Sciatic nerve (tissue), 2 donors: ENCODE data around the gene TLE5. TPM values are rescaled to one million over a fixed set of nuclear protein-coding genes. Genes with fewer than 3 reads are reported as not detected.
A peak's percentile ranks its signal among the peaks of the same experiment; 100 is the strongest.
"Not testable (repeated sequence)": the region's sequence is repeated elsewhere in the genome, so short reads cannot be mapped to it uniquely, and the experiment has no call there.

Experiments
- ATAC-seq: fragments of 200-7000 bp; cut with Tn5 transposase; one replicate; pipeline ENCODE4 v1.9.1; 2020; ENCODE audit warnings: mild to moderate bottlenecking, moderate library complexity
- DNase-seq: peaks from one replicate; pipeline ENCODE4 v3.0.0-alpha.2; 2020; ENCODE audit warnings: low spot score
- intact Hi-C: fragments of 100-400 bp; cut with DNase I; formaldehyde crosslinking; loops from one replicate; pipeline ENCODE4 v1.14.2; 2022
- total RNA-seq: library from RNA; stranded (reverse); fragmentation: NEBNext Ultra II Directional; extraction: Animal tissue kit (Norgen Biotek cat#: 25700); gene quantifications from one replicate; pipeline ENCODE4 v1.2.1, GENCODE V29; 2021
- donor health status: DM: no; HTN: no; CAD: no.
- donor health status: DM: no; HTN: no; CAD: no.

TLE5 gene
- total RNA-seq, 1 donor from 2014 or later, result 708 TPM

DNA sequence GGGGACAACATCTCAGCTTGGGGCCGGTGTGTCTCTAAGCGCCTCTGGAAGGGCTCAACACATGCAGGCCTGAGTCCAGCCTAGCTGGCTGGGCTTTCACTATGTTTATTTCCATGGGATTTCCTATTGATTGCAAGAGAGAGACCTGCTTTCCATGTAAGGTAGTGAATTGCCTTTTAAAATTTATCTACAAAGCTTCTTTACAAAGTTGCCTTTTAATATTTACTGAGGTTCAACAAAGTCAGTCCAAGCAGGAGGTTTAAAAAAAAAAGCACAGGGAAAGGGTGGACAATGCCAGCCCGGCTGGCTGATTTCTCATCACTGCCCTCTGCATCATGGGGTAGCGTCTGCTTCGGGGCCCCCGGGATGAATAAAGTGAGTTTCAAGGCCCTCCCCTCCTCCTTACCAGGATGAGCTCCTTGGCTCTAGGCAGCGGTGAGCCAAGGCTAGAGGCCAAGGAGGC is 49.0 kb downstream of the TLE5 start:
- ATAC-seq, result no peak
- intact Hi-C loops, result no loop called here

DNA sequence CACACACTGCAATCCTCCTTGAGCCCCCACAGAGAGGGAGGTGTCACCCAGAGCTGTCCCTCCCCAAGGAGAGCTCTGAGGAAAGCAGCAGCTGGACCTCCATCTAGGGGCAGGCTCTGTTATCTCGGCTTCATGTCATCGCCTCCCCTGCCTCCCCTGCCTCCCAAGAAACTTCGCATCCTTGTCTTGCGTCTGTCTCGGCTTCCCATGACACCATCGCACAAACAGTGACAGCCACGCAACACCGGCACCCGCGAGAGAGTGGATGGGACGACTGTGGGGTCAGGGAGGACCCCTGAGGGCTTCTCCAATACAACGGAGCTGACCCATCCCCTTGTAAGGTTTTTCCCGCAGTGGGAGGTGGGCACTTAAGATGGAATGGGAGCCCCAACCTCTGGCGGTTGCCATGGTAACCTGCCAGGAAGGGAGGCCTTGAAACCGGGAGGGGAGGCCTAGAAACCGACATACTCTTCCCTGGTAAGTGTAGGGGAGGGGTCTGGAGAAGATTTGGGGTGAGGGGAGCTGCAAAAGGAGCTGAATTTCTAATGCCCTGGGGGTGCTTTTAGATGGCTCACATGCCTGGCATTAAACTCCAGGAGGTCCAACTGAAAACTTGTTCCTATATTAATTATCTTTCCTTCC is 49.6 kb downstream of the TLE5 start:
- no peak for ATAC-seq
- DNase-seq, result no peak
- intact Hi-C loops, result no loop called here

More for the DNA sequence above, 49.0 kb downstream of the TLE5 start:
- DNase-seq, result no peak

DNA sequence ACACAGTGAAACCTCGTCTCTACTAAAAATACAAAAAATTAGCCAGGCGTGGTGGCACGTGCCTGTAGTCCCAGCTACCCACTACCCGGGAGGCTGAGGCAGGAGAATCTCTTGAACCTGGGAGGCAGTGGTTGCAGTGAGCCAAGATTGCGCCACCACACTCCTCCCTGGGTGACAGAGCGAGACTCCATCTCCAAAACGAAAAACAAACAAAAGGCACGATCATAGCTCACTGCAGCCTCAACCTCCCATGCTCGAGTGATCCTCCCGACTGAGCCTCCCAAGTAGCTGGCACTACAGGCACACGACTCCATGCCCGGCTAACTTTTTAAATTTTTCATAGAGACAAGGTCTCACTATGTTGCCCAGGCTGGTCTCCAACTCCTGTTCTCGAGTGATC is 50.2 kb downstream of the TLE5 start:
- DNase-seq, ATAC-seq, intact Hi-C loops: not testable (repeated sequence)

DNA sequence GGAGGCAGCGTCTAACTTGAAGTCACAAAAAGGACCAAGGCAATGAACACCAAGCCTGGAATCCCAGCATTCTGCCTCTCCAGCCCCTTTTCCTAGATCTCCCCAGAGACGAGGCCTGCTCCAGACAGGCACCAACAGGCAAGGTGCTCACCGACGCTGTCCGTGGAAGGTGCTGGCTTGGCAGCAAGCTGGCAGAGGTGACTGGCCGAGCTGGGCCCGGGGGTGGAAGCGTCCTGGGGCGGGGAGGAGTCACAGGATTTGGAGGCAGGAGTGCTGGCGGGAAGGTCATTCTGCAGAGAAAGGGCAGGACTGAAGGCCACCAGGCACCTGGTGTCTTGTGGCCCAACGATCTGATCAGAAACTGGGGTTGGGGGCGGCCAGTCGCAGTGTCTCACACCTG is 51.4 kb downstream of the TLE5 start:
- intact Hi-C loops, result no loop called here
- no peak for DNase-seq
- no peak for ATAC-seq

DNA sequence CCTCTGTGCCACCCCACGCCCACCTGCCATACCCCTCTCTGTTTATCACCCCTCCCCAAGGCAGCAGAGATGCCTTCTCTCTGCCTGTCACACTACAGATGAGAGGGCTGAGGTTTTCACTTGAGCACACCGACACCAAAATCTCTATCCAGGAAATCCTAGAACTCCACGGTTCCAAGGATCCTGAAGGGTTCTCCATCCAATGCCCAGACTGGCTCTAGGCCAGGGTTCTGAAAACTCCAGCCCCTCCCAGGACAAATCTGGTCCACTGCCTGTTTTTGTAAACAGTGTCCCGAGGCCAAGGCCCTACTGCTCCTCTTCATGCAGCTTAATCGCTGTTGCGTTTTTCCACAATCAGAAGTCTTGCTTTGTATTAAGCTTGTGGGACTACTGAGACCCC is 53.3 kb downstream of the TLE5 start:
- intact Hi-C loops, result no loop called here
- ATAC-seq (no peak), DNase-seq (no peak)

DNA sequence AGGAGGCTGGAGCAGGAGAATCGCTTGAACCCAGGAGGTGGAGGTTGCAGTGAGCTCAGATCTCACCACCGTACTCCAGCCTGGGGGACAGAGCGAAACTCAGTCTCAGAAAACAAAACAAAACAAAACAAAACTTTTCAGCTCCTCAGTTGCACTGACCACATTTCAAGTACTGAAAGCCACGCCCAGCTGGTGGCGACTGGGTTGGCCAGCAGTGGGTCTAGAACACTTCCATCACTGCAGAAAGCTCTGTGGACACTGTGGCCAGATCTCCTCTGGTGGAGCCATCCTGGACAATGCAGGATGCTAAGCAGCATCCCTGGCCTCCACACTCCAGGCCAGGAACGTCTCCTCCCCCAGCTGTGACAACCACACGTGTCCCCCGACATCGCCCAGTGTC is 54.3 kb downstream of the TLE5 start:
- intact Hi-C loops, result no loop called here
- no peak for ATAC-seq
- DNase-seq, result no peak

DNA sequence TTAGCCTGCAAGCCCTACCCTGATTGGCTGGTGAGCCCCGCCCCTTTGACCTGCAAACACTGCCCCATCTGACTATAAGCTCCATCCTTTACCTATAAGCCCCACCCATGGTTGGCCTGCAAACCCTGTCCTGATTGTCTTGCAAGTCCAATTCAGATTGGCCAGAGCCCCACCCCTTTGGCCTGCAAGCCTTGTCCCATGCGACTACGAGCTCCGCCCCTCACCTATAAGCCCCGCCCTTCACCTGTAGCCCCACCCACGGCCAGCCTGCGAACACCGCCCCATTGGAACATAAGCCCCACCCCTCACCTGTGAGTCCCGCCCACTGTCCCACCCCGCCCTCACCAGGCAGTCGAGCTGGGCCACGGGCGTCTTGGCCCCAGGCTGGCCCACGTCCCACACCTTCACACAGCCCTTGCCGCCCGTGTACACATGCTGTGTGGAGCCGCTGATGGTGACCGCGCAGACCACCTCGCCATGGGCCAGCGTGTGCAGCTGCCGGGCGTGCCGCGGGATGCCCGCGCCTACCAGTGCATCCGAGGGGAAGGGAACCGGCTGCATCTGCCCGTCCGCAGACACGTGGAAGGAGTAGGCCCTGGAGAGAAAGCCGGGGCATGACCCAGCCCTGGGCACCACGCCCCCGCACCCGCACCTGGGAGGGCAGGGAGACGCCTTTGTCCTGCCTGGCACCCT is 56.1 kb downstream of the TLE5 start:
- no peak for DNase-seq
- intact Hi-C loops, result no loop called here
- peak; percentile 22 for ATAC-seq

DNA sequence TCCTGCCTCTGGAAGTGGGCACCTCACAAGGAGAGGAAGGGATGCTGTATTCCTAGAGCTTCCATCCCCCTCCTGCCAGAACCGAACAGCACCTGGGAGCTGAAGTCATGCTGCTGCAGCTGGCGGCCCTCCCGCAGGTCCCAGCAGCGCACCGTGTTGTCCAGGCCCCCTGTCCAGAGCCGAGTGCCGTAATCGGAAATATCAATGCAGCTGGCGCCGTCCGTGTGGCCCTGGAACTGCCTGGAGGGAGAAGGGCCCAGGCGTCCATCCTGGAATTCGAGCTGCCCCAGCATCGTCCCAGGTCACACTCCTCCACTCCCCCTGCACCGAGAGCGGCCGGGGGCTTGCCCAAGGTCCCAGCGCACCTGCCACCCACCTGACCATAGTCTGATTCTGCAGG is 57.0 kb downstream of the TLE5 start:
- intact Hi-C loops, result no loop called here
- ATAC-seq (no peak), DNase-seq (no peak)

DNA sequence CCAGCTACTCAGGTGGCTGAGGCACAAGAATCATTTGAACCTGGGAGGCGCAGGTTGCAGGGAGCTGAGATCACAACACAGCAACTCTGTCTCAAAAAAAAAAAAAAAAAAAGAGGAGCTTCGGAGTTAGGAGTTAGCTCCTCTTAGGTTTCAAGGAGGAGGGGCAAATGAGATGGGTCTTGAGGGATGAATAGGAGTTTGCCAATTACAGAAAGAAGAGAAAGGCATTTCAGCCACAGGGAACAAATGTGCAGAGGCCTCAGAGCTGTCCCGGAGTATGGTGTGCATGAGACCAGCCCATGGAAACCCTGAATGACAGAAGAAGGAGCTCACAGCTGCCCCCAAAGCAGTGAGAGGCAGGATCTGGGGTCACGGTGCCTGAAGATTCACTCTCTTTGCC is 57.8 kb downstream of the TLE5 start:
- ATAC-seq (no peak), DNase-seq (no peak)
- intact Hi-C loops, result no loop called here

DNA sequence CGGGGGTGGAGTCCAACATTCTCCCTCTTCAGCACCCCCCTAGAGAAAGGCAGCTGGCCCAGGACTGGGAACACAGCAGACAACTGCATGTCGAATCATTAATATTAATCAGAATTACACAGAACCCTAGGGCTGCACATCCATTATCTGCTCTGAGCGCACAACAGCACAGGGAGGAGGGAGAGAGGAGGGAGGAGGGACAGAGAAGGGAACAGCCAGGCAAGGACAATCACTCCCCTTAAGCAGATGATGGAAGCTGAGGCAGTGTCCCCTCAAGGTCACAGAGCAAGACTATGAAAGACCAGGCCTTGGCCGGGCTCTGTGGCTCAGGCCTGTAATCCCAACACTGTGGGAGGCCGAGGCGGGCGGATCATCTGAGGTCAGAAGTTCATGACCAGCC is 59.2 kb downstream of the TLE5 start:
- DNase-seq (no peak), ATAC-seq (no peak)
- intact Hi-C loops, result no loop called here

Other genes starting within 250 kb of the TLE5 start
- 7.2 TPM for gene ZNF554, start 242.6 kb downstream of the TLE5 start, total RNA-seq
- gene ZNF555, start 221.0 kb downstream of the TLE5 start, total RNA-seq, result 10.3 TPM
- 0.80 TPM for gene ZNF556, start 195.2 kb downstream of the TLE5 start, total RNA-seq
- gene ZNF57, start 161.6 kb downstream of the TLE5 start, total RNA-seq, result 3.1 TPM
- 6.1 TPM for gene ZNF77, start 117.5 kb downstream of the TLE5 start, total RNA-seq
- gene TLE6, start 84.9 kb downstream of the TLE5 start, total RNA-seq, result 4.4 TPM
- gene TLE2, start 33.2 kb downstream of the TLE5 start, total RNA-seq, result 232 TPM
- gene GNA11, start 31.9 kb upstream of the TLE5 start, total RNA-seq, result 74.0 TPM
- 9.5 TPM for gene GNA15, start 73.5 kb upstream of the TLE5 start, total RNA-seq
- gene S1PR4, start 116.3 kb upstream of the TLE5 start, total RNA-seq, result 3.1 TPM
- gene NCLN, start 123.4 kb upstream of the TLE5 start, total RNA-seq, result 25.4 TPM
- 0.18 TPM for gene CELF5, start 162.2 kb upstream of the TLE5 start, total RNA-seq